Sigmoid colon (tissue), 7 donors: Measurements from ENCODE around the gene CTBP2. TPM values are rescaled to one million over a fixed set of nuclear protein-coding genes. Genes with fewer than 3 reads are reported as not detected.

ENCODE experiments used
- DNase-seq: peaks from one replicate; pipeline ENCODE4 v3.0.0-alpha.2; 2019
- H3K27ac ChIP-seq, 4 donors: fragments of 200-600 bp; sonication (generic); one replicate each; pipeline ENCODE4 v1.5.1; 2016 to 2019; ENCODE audit warnings: mild to moderate bottlenecking in 1 of 4
- H3K27me3 ChIP-seq, 3 donors: fragments of 200-600 bp; sonication (generic); one replicate each; pipeline ENCODE4 v1.5.1; 2019; ENCODE audit warnings: mild to moderate bottlenecking in 1 of 3
- H3K36me3 ChIP-seq, 4 donors: fragments of 200-600 bp; sonication (generic); one replicate each; pipeline ENCODE4 v1.5.1; 2016 to 2019
- H3K4me1 ChIP-seq, 4 donors: fragments of 200-600 bp; sonication (generic); one replicate each; pipeline ENCODE4 v1.5.1; 2017 to 2019
- H3K4me3 ChIP-seq, 4 donors: fragments of 200-600 bp; sonication (generic); one replicate each; pipeline ENCODE4 v1.5.1; 2017 to 2019; ENCODE audit warnings: mild to moderate bottlenecking in 2 of 4, moderate library complexity in 1 of 4
- H3K9me3 ChIP-seq, 4 donors: fragments of 200-600 bp in 3 of 4; sonication (generic) in 3 of 4; one replicate each; pipeline versions ENCODE4 v1.5.1 to v1.6.1; 2013 to 2019
- CTCF ChIP-seq, 4 experiments: fragments of 450-650 bp in 3 of 4; fragments of 200-600 bp in 1 of 4; IDR thresholded peaks; one replicate each; pipeline ENCODE4 v1.5.1; 2016 to 2019; ENCODE audit warnings: antibody characterized with exemption in 4 of 4, mild to moderate bottlenecking in 3 of 4, moderate library complexity in 2 of 4
- EP300 ChIP-seq, 4 donors: sonication (generic); formaldehyde crosslinking; IDR thresholded peaks; one replicate each; pipeline ENCODE4 v1.6.1; 2017; ENCODE audit warnings: antibody characterized with exemption in 4 of 4
- POLR2A ChIP-seq, 2 donors: fragments of 450-650 bp; IDR thresholded peaks; one replicate each; pipeline ENCODE4 v1.6.1; 2016; ENCODE audit warnings: antibody characterized with exemption in 2 of 2, mild to moderate bottlenecking in 2 of 2, moderate library complexity in 2 of 2
- POLR2AphosphoS5 ChIP-seq, 4 donors: sonication (generic); formaldehyde crosslinking; IDR thresholded peaks; one replicate each; pipeline ENCODE4 v1.6.1; 2017; ENCODE audit warnings: antibody characterized with exemption in 4 of 4
- WGBS, 2 donors: extraction: QIAGEN DNeasy Blood & Tissue Kit; methylation state at CpG; one replicate each; pipeline ENCODE4 v1.1.7; 2013; 5-methylcytosine and 5-hydroxymethylcytosine counted together
- intact Hi-C: fragments of 100-400 bp; cut with DNase I; formaldehyde crosslinking; loops from one replicate; pipeline ENCODE4 v1.15.1; 2023
- polyA plus RNA-seq, 3 donors: library from polyadenylated mRNA; stranded (reverse); fragments of 200-250 nt; gene quantifications; one replicate each; pipeline ENCODE4 v1.2.3, GENCODE V29; 2013
- total RNA-seq, 4 donors: library from RNA; depleted of rRNA; stranded (reverse); fragments of >200 nt; gene quantifications; one replicate each; pipeline ENCODE4 v1.1.0, GENCODE V29; 2016
- donor health status: healthy with polysubstance abuse.
- donor health status: Bipolar disorder and iron deficiency.
- donor health status: healthy.

The CTBP2 gene
- total and polyA plus RNA-seq, 7 donors, result 31.2 to 62.4 (median 52.0) TPM

- H3K9me3 ChIP-seq, result no peaks in the 10 kb centered on the region
- H3K4me3 ChIP-seq, result no peak overlapping the region
- no peaks in the 10 kb centered on the region for H3K36me3 ChIP-seq
- H3K4me1 ChIP-seq, result no peaks in the 10 kb centered on the region
- intact Hi-C loops, result no loop called here
- DNase-seq, result no peak
- H3K27ac ChIP-seq, result no peak overlapping the region
- WGBS, 2 donors, result 75 to 83% methylated on average over 8 of the region's 8 CpGs
- peaks cover 0 to 8% (median 0%) of the 10 kb centered on the region in 3 donors for H3K27me3 ChIP-seq
- TF ChIP-seq POLR2AphosphoS5 (IDR thresholded peaks at IDR 0.05) (no peak), CTCF (IDR thresholded peaks at IDR 0.05) (no peak), EP300 (IDR thresholded peaks at IDR 0.05) (no peak), POLR2A (IDR thresholded peaks at IDR 0.05) (no peak)
Measured at GRCh38 chr10:125175807-125176206, 15.4 kb upstream of the CTBP2 start.

- TF ChIP-seq POLR2A (IDR thresholded peaks at IDR 0.05), result no peak
- no peak for TF ChIP-seq CTCF (IDR thresholded peaks at IDR 0.05)
- Histone ChIP-seq H3K4me1 (no peaks in the 10 kb centered on the region), H3K9me3 (no peaks in the 10 kb centered on the region), H3K36me3 (no peaks in the 10 kb centered on the region), H3K27ac (no peak overlapping the region), H3K4me3 (no peak overlapping the region), H3K27me3 (peaks cover 0 to 8% (median 0%) of the 10 kb centered on the region in 3 donors)
- DNase-seq, result no peak
- intact Hi-C loops, result no loop called here
- 51 to 83% methylated on average over 9 of the region's 9 CpGs for WGBS, 2 donors
Measured at GRCh38 chr10:125174360-125174759, 14.0 kb upstream of the CTBP2 start.

- no peak for TF ChIP-seq POLR2AphosphoS5 (IDR thresholded peaks at IDR 0.05)
- TF ChIP-seq CTCF (IDR thresholded peaks at IDR 0.05), result no peak
- no peak for TF ChIP-seq POLR2A (IDR thresholded peaks at IDR 0.05)
- no peak for TF ChIP-seq EP300 (IDR thresholded peaks at IDR 0.05)
- Histone ChIP-seq H3K27ac (no peak overlapping the region), H3K27me3 (peaks cover 0 to 8% (median 0%) of the 10 kb centered on the region in 3 donors), H3K9me3 (no peaks in the 10 kb centered on the region), H3K4me1 (no peaks in the 10 kb centered on the region), H3K36me3 (no peaks in the 10 kb centered on the region), H3K4me3 (no peak overlapping the region)
- intact Hi-C loops, result no loop called here
- no peak for DNase-seq
- 94 to 95% methylated on average over 9 of the region's 9 CpGs for WGBS, 2 donors
Measured at GRCh38 chr10:125172694-125173093, 12.3 kb upstream of the CTBP2 start.

- 85 to 87% methylated on average over 12 of the region's 12 CpGs for whole genome bisulfite sequencing, 2 donors
- Histone ChIP-seq H3K27ac (no peak overlapping the region), H3K27me3 (peaks cover 0 to 8% (median 0%) of the 10 kb centered on the region in 3 donors), H3K9me3 (no peaks in the 10 kb centered on the region), H3K4me1 (no peaks in the 10 kb centered on the region), H3K36me3 (no peaks in the 10 kb centered on the region), H3K4me3 (no peak overlapping the region)
- intact Hi-C loops, result no loop called here
- DNase-seq, result no peak
- TF ChIP-seq EP300 (IDR thresholded peaks at IDR 0.05) (no peak), POLR2A (IDR thresholded peaks at IDR 0.05) (no peak), CTCF (IDR thresholded peaks at IDR 0.05) (no peak), POLR2AphosphoS5 (IDR thresholded peaks at IDR 0.05) (no peak)
Measured at GRCh38 chr10:125171402-125172306, 11.3 kb upstream of the CTBP2 start.
